GM23338 (cell line): ENCODE results near the gene LIPG. TPM values are rescaled to one million over a fixed set of nuclear protein-coding genes. Genes with fewer than 3 reads are reported as not detected.

Experiments used
- CREB1 ChIP-seq: fragments of 250-450 bp; sonication (Bioruptor Pico); IDR thresholded peaks from 2 replicates; pipeline ENCODE4 v1.5.0; 2020; ENCODE audit warnings: low read depth, mild to moderate bottlenecking, moderate library complexity
- EZH2 ChIP-seq: fragments of 200-600 bp; sonication (generic); IDR thresholded peaks from one replicate; pipeline ENCODE4 v1.8.0; 2017; ENCODE audit warnings: antibody characterized with exemption, mild to moderate bottlenecking, low read depth; ENCODE audit not compliant: unreplicated experiment
- EZH2phosphoT487 ChIP-seq: fragments of 200-600 bp; sonication (generic); IDR thresholded peaks from one replicate; pipeline ENCODE4 v1.8.1; 2018; ENCODE audit warnings: antibody characterized with exemption; ENCODE audit not compliant: unreplicated experiment
- JUNB ChIP-seq: IDR thresholded peaks from one replicate; pipeline ENCODE4 v1.6.1; 2016; ENCODE audit warnings: antibody characterized with exemption; ENCODE audit not compliant: unreplicated experiment
- NANOG ChIP-seq: IDR thresholded peaks from 2 replicates; pipeline ENCODE4 v1.6.1; 2016; ENCODE audit warnings: antibody characterized with exemption, borderline replicate concordance
- POLR2AphosphoS5 ChIP-seq: IDR thresholded peaks from 2 replicates; pipeline ENCODE4 v1.6.1; 2016; ENCODE audit warnings: antibody characterized with exemption, low read depth
- STAT1 ChIP-seq: IDR thresholded peaks from one replicate; pipeline ENCODE4 v1.6.1; 2016; ENCODE audit warnings: antibody characterized with exemption; ENCODE audit not compliant: unreplicated experiment
- ZNF114 ChIP-seq: fragments of 250-450 bp; sonication (Bioruptor Pico); IDR thresholded peaks from 2 replicates; pipeline ENCODE4 v1.5.0; 2020; ENCODE audit warnings: mild to moderate bottlenecking, moderate library complexity
- ZNF331 ChIP-seq: fragments of 250-450 bp; sonication (Bioruptor Pico); IDR thresholded peaks from 2 replicates; pipeline ENCODE4 v1.5.0; 2020; ENCODE audit warnings: low read depth, mild to moderate bottlenecking, moderate library complexity
- polyA plus RNA-seq: library from polyadenylated mRNA; unstranded; fragments of >200 nt; fragmentation: Nextera tagmentation; extraction: Ambion mirVana; gene quantifications from 2 replicates; pipeline ENCODE4 v1.2.1, GENCODE V29; 2016
- total RNA-seq: library from RNA; depleted of rRNA; stranded (reverse); fragments of >200 nt; shearing (Covaris generic); gene quantifications from 2 replicates; pipeline ENCODE4 v1.2.3, GENCODE V29; 2014
- TF ChIP-seq, protein P1 (sequence below): fragments of 250-450 bp; sonication (Bioruptor Pico); IDR thresholded peaks from 2 replicates; pipeline ENCODE4 v1.5.0; 2020; ENCODE audit warnings: mild to moderate bottlenecking, moderate library complexity
- TF ChIP-seq, protein P2 (sequence below), 2 experiments: fragments of 200-600 bp in 1 of 2; sonication (generic) in 1 of 2; conservative IDR thresholded peaks; 2 replicates each; pipeline versions ENCODE4 v1.5.1 to v1.6.1; 2016 to 2017; ENCODE audit warnings: antibody characterized with exemption in 2 of 2, low read depth in 2 of 2, mild to moderate bottlenecking in 2 of 2, moderate library complexity in 1 of 2
- TF ChIP-seq, protein P3 (sequence below): IDR thresholded peaks from 2 replicates; pipeline ENCODE4 v1.6.1; 2016; ENCODE audit warnings: antibody characterized with exemption

Gene LIPG
- total and polyA plus RNA-seq, 2 experiments from 2014 or later, result 4.9 to 17.7 TPM

DNA sequence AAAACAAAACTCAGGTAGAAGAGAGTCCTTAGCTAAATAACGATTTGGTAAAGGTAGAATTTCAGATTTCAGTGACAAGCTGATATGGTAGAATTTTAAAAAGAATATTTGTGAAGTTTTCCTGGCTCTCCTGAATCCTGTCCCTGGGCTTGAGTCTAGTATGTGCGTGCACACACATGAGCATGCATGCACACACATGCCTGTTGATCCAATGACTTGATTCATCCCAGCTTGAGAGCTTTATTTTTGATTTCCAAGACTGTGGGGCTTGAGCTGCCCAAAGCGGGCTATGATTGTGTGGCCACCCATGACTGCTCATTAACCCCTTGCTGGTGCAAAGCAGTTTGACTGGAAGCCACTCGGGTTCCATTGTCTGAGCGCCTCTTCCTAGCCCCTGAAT is 9.0 kb downstream of the LIPG start (continued):
- TF ChIP-seq, protein P1, sequence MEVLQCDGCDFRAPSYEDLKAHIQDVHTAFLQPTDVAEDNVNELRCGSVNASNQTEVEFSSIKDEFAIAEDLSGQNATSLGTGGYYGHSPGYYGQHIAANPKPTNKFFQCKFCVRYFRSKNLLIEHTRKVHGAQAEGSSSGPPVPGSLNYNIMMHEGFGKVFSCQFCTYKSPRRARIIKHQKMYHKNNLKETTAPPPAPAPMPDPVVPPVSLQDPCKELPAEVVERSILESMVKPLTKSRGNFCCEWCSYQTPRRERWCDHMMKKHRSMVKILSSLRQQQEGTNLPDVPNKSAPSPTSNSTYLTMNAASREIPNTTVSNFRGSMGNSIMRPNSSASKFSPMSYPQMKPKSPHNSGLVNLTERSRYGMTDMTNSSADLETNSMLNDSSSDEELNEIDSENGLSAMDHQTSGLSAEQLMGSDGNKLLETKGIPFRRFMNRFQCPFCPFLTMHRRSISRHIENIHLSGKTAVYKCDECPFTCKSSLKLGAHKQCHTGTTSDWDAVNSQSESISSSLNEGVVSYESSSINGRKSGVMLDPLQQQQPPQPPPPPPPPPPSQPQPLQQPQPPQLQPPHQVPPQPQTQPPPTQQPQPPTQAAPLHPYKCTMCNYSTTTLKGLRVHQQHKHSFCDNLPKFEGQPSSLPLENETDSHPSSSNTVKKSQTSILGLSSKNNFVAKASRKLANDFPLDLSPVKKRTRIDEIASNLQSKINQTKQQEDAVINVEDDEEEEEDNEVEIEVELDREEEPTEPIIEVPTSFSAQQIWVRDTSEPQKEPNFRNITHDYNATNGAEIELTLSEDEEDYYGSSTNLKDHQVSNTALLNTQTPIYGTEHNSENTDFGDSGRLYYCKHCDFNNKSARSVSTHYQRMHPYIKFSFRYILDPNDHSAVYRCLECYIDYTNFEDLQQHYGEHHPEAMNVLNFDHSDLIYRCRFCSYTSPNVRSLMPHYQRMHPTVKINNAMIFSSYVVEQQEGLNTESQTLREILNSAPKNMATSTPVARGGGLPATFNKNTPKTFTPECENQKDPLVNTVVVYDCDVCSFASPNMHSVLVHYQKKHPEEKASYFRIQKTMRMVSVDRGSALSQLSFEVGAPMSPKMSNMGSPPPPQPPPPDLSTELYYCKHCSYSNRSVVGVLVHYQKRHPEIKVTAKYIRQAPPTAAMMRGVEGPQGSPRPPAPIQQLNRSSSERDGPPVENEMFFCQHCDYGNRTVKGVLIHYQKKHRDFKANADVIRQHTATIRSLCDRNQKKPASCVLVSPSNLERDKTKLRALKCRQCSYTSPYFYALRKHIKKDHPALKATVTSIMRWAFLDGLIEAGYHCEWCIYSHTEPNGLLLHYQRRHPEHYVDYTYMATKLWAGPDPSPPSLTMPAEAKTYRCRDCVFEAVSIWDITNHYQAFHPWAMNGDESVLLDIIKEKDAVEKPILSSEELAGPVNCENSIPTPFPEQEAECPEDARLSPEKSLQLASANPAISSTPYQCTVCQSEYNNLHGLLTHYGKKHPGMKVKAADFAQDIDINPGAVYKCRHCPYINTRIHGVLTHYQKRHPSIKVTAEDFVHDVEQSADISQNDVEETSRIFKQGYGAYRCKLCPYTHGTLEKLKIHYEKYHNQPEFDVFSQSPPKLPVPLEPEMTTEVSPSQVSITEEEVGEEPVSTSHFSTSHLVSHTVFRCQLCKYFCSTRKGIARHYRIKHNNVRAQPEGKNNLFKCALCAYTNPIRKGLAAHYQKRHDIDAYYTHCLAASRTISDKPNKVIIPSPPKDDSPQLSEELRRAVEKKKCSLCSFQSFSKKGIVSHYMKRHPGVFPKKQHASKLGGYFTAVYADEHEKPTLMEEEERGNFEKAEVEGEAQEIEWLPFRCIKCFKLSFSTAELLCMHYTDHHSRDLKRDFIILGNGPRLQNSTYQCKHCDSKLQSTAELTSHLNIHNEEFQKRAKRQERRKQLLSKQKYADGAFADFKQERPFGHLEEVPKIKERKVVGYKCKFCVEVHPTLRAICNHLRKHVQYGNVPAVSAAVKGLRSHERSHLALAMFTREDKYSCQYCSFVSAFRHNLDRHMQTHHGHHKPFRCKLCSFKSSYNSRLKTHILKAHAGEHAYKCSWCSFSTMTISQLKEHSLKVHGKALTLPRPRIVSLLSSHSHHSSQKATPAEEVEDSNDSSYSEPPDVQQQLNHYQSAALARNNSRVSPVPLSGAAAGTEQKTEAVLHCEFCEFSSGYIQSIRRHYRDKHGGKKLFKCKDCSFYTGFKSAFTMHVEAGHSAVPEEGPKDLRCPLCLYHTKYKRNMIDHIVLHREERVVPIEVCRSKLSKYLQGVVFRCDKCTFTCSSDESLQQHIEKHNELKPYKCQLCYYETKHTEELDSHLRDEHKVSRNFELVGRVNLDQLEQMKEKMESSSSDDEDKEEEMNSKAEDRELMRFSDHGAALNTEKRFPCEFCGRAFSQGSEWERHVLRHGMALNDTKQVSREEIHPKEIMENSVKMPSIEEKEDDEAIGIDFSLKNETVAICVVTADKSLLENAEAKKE (CRISPR knock-in tag), result no peak
- TF ChIP-seq EZH2 (no peak), ZNF114 (no peak), POLR2AphosphoS5 (no peak), STAT1 (no peak), CREB1 (no peak), NANOG (no peak), JUNB (no peak), EZH2phosphoT487 (no peak), ZNF331 (no peak)
- TF ChIP-seq, protein P2, sequence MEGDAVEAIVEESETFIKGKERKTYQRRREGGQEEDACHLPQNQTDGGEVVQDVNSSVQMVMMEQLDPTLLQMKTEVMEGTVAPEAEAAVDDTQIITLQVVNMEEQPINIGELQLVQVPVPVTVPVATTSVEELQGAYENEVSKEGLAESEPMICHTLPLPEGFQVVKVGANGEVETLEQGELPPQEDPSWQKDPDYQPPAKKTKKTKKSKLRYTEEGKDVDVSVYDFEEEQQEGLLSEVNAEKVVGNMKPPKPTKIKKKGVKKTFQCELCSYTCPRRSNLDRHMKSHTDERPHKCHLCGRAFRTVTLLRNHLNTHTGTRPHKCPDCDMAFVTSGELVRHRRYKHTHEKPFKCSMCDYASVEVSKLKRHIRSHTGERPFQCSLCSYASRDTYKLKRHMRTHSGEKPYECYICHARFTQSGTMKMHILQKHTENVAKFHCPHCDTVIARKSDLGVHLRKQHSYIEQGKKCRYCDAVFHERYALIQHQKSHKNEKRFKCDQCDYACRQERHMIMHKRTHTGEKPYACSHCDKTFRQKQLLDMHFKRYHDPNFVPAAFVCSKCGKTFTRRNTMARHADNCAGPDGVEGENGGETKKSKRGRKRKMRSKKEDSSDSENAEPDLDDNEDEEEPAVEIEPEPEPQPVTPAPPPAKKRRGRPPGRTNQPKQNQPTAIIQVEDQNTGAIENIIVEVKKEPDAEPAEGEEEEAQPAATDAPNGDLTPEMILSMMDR (conservative IDR thresholded peaks at IDR 0.05; ENCODE audit: low read depth in 2 of 2), result no peak
- TF ChIP-seq, protein P3, sequence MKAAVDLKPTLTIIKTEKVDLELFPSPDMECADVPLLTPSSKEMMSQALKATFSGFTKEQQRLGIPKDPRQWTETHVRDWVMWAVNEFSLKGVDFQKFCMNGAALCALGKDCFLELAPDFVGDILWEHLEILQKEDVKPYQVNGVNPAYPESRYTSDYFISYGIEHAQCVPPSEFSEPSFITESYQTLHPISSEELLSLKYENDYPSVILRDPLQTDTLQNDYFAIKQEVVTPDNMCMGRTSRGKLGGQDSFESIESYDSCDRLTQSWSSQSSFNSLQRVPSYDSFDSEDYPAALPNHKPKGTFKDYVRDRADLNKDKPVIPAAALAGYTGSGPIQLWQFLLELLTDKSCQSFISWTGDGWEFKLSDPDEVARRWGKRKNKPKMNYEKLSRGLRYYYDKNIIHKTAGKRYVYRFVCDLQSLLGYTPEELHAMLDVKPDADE, result no peak
